22Rv1 (cell line): ENCODE measurements around the gene ZBTB6.

ENCODE experiments used
- ZFX ChIP-seq: fragments of 450-650 bp; IDR thresholded peaks from 2 replicates; pipeline ENCODE4 v1.6.1; 2017; ENCODE audit warnings: antibody characterized with exemption, borderline replicate concordance
- TF ChIP-seq, protein P1 (sequence below): fragments of 450-650 bp; IDR thresholded peaks from 2 replicates; pipeline ENCODE4 v1.5.1; 2017; ENCODE audit warnings: mild to moderate bottlenecking

DNA sequence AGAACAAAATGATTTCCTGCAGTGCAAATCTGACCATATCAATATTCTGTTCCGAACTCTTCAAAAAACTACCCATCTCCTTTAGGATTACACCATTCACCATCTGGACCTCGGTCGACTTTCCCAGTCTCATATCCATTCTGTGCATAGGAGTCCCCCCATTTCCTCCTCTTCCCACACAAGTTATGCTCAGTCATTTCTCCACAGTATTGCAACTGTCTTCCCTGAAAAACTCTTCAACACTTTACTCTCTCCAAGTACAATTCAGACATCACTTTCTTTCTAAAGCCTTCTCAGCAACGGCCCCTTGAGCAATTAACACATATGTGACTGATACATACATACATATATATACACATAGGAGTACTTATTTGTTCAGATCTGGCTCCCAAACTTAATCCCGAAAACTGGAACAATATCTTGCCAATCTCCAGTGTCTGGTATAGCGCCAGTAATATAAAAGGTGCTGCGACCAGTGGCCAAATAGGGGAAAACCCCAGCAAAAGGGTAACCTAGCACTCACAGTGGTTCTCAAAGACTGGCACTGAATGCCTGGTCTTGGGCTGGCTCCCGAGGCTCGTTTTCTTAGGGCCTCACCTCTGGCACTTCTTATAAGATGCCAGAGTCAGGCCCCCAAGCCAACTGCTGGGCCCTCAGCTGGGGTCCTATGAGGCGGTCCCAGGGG is 17.6 kb upstream of the ZBTB6 start:
- TF ChIP-seq, protein P1, sequence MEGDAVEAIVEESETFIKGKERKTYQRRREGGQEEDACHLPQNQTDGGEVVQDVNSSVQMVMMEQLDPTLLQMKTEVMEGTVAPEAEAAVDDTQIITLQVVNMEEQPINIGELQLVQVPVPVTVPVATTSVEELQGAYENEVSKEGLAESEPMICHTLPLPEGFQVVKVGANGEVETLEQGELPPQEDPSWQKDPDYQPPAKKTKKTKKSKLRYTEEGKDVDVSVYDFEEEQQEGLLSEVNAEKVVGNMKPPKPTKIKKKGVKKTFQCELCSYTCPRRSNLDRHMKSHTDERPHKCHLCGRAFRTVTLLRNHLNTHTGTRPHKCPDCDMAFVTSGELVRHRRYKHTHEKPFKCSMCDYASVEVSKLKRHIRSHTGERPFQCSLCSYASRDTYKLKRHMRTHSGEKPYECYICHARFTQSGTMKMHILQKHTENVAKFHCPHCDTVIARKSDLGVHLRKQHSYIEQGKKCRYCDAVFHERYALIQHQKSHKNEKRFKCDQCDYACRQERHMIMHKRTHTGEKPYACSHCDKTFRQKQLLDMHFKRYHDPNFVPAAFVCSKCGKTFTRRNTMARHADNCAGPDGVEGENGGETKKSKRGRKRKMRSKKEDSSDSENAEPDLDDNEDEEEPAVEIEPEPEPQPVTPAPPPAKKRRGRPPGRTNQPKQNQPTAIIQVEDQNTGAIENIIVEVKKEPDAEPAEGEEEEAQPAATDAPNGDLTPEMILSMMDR, result no peak
- no peak for TF ChIP-seq ZFX
